Progenitor cell of endocrine pancreas (in vitro differentiated cells): ENCODE measurements around the gene BPIFB1. TPM values are rescaled to one million over a fixed set of nuclear protein-coding genes. Genes with fewer than 3 reads are reported as not detected.

Source experiments
- DNase-seq: peaks from one replicate; pipeline ENCODE4 v3.0.0; 2021; ENCODE audit warnings: low spot score; ENCODE audit not compliant: unreplicated experiment
- H3K27ac Mint-ChIP-seq: 2 replicates; pipeline ENCODE4 v1.8.0; 2021; ENCODE audit warnings: mild to moderate bottlenecking, moderate library complexity, mixed read lengths
- H3K27me3 Mint-ChIP-seq: 2 replicates; pipeline ENCODE4 v1.8.0; 2021; ENCODE audit warnings: mixed read lengths
- H3K36me3 Mint-ChIP-seq: 2 replicates; pipeline ENCODE4 v1.8.0; 2022; ENCODE audit warnings: mixed read lengths; ENCODE audit not compliant: insufficient read depth
- H3K4me1 Mint-ChIP-seq: 2 replicates; pipeline ENCODE4 v1.8.0; 2021; ENCODE audit warnings: low read depth, mixed read lengths
- H3K4me3 Mint-ChIP-seq: 2 replicates; pipeline ENCODE4 v1.8.0; 2021; ENCODE audit warnings: low read depth, mild to moderate bottlenecking, moderate library complexity, mixed read lengths
- H3K9me3 Mint-ChIP-seq: 2 replicates; pipeline ENCODE4 v1.8.0; 2021; ENCODE audit warnings: low read depth, mixed read lengths
- total RNA-seq: library from RNA; stranded (reverse); gene quantifications from 2 replicates; pipeline ENCODE4 v1.2.1, GENCODE V29; 2021
- TF ChIP-seq, protein P1 (sequence below): fragments of 200-600 bp; sonication (generic); IDR thresholded peaks from one replicate; pipeline ENCODE4 v1.5.0; 2021; ENCODE audit warnings: antibody characterized with exemption, mild to moderate bottlenecking; ENCODE audit not compliant: unreplicated experiment

BPIFB1 gene
- total RNA-seq, 1 donor from 2014 or later: not detected

GRCh38 chr20:33303595-33303994 is 20.6 kb downstream of the BPIFB1 start:
- Mint-ChIP-seq H3K27ac (no peak overlapping the region), H3K4me1 (no peaks in the 10 kb centered on the region), H3K4me3 (no peak overlapping the region), H3K9me3 (peaks cover 3% of the 10 kb centered on the region), H3K27me3 (peaks cover 19% of the 10 kb centered on the region), H3K36me3 (no peaks in the 10 kb centered on the region)
- DNase-seq: no peak
- TF ChIP-seq, protein P1, sequence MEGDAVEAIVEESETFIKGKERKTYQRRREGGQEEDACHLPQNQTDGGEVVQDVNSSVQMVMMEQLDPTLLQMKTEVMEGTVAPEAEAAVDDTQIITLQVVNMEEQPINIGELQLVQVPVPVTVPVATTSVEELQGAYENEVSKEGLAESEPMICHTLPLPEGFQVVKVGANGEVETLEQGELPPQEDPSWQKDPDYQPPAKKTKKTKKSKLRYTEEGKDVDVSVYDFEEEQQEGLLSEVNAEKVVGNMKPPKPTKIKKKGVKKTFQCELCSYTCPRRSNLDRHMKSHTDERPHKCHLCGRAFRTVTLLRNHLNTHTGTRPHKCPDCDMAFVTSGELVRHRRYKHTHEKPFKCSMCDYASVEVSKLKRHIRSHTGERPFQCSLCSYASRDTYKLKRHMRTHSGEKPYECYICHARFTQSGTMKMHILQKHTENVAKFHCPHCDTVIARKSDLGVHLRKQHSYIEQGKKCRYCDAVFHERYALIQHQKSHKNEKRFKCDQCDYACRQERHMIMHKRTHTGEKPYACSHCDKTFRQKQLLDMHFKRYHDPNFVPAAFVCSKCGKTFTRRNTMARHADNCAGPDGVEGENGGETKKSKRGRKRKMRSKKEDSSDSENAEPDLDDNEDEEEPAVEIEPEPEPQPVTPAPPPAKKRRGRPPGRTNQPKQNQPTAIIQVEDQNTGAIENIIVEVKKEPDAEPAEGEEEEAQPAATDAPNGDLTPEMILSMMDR: no peak

DNA sequence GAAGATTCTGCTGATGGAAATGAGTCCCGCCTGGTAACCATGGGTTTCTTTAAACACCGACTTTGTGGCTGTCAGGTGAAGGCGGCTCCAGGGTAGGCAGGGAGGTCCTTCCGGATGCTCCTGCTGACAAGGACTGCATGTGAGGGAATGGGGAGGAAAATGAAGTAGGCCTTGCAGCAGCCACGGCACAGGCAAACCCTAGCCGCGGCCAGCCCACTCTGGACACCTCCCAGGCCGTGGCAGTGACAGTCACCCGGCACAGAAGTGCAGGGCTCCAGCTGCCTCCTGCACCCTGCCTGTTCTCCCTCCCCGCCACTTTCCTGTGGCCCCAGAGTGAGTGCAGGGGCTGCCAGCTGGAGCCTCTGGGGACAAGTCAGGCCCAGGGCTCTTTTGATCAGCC is 21.0 kb downstream of the BPIFB1 start:
- no peaks in the 10 kb centered on the region for H3K36me3 Mint-ChIP-seq
- DNase-seq: no peak
- TF ChIP-seq, protein P1: no peak
- H3K9me3 Mint-ChIP-seq: peaks cover 3% of the 10 kb centered on the region
- H3K4me3 Mint-ChIP-seq: no peak overlapping the region
- H3K4me1 Mint-ChIP-seq: no peaks in the 10 kb centered on the region
- peaks cover 15% of the 10 kb centered on the region for H3K27me3 Mint-ChIP-seq
- no peak overlapping the region for H3K27ac Mint-ChIP-seq

DNA sequence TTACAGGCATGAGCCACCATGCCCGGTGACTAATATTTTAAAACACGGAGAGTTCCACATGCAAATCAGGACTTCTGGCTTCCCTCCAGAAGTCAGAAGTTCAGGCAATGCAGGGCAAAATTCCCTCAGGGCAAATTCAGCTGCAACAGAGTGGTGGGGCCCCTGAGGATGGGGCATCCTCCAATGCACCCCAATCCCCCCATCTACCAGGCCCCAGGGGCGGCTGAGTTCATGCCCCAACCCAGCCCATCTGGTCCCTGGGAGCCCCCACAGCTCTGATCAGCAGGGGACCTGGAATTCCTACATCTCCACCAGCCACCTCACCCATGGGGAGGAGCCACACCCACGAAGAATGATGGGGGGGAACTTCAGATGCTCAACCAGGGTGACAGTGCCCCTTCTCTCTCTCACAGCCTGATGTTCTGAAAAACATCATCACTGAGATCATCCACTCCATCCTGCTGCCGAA is 22.6 kb downstream of the BPIFB1 start:
- peaks cover 10% of the 10 kb centered on the region for H3K27me3 Mint-ChIP-seq
- DNase-seq: no peak
- peaks cover 3% of the 10 kb centered on the region for H3K9me3 Mint-ChIP-seq
- H3K4me3 Mint-ChIP-seq: no peak overlapping the region
- H3K27ac Mint-ChIP-seq: no peak overlapping the region
- H3K36me3 Mint-ChIP-seq: no peaks in the 10 kb centered on the region
- no peaks in the 10 kb centered on the region for H3K4me1 Mint-ChIP-seq
- TF ChIP-seq, protein P1: no peak

DNA sequence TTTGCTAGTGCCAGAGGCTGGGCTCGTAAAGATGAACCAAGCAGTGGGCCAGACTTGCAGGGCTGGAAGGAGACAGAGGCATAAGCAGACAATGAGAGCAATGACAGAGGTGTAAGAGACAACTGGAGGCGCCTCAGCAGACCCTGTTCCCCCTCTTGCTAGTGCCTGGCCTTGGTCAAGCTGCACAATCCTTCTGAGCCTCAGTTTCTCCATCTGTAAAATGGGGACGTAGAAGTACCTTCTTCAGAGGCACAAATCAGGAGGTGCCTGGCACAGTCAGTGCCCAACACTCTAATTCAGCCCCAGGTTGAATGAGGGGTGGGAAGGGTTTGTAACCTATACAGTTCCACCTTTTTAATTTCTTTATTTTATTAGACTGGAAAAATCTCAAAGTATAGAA is 23.2 kb downstream of the BPIFB1 start:
- peaks cover 3% of the 10 kb centered on the region for H3K9me3 Mint-ChIP-seq
- no peak overlapping the region for H3K27ac Mint-ChIP-seq
- H3K4me3 Mint-ChIP-seq: no peak overlapping the region
- no peaks in the 10 kb centered on the region for H3K36me3 Mint-ChIP-seq
- TF ChIP-seq, protein P1: no peak
- H3K4me1 Mint-ChIP-seq: no peaks in the 10 kb centered on the region
- no peak for DNase-seq
- H3K27me3 Mint-ChIP-seq: peaks cover 10% of the 10 kb centered on the region

DNA sequence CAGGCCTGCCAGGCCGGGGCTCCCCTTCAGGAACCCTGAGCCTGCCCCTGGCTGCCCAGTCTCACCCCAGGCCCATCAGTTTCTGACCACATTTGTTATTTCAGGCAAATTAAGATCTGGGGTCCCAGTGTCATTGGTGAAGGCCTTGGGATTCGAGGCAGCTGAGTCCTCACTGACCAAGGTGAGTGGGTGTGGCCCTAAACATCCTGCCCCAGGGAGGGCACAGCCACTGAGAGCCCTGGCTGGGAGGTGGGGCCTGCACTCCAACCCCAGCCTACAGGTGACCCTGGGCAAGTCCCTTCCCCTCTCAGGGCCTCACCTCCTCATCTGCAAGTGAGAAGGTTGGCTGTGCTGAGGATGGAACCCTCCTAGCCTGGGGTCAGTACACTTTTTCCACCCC is 23.8 kb downstream of the BPIFB1 start:
- no peak overlapping the region for H3K4me3 Mint-ChIP-seq
- no peak overlapping the region for H3K27ac Mint-ChIP-seq
- H3K9me3 Mint-ChIP-seq: peaks cover 3% of the 10 kb centered on the region
- peaks cover 6% of the 10 kb centered on the region for H3K27me3 Mint-ChIP-seq
- H3K36me3 Mint-ChIP-seq: no peaks in the 10 kb centered on the region
- TF ChIP-seq, protein P1: no peak
- no peak for DNase-seq
- no peaks in the 10 kb centered on the region for H3K4me1 Mint-ChIP-seq
